ENCODE measurements around the gene NAPA.

DNA sequence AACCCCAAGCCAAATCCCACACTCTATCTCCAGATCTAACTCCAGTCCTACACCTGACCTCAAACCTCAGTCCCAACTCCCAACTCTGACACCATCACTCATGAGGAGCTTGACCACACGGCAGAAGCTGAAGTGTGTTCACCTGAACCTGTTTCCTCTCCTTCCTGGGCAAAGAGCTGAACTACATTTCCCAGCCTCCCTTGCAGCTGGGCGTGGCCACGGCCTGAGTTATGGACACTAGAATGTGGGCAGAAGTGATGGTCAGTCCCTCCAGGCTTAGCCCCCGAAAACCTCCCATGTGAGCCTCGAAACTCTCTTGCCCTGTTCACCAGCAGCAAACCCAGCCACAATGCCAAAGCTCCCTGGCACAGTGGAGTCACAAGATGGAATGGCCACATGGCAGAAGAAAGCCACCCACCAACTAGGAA lies 76.1 kb downstream of the NAPA start:
- TF ChIP-seq, protein P1, sequence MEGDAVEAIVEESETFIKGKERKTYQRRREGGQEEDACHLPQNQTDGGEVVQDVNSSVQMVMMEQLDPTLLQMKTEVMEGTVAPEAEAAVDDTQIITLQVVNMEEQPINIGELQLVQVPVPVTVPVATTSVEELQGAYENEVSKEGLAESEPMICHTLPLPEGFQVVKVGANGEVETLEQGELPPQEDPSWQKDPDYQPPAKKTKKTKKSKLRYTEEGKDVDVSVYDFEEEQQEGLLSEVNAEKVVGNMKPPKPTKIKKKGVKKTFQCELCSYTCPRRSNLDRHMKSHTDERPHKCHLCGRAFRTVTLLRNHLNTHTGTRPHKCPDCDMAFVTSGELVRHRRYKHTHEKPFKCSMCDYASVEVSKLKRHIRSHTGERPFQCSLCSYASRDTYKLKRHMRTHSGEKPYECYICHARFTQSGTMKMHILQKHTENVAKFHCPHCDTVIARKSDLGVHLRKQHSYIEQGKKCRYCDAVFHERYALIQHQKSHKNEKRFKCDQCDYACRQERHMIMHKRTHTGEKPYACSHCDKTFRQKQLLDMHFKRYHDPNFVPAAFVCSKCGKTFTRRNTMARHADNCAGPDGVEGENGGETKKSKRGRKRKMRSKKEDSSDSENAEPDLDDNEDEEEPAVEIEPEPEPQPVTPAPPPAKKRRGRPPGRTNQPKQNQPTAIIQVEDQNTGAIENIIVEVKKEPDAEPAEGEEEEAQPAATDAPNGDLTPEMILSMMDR (IDR thresholded peaks at IDR 0.05): no peak
- no peak for TF ChIP-seq POLR2A (IDR thresholded peaks at IDR 0.05)

All from uterus (tissue), 2 donors.